ACC112 (cell line): ENCODE results near the gene MYLK2.

Source experiments
- H2AFZ ChIP-seq: fragments of 200-600 bp; sonication (generic); one replicate; pipeline ENCODE4 v1.6.0; 2017; ENCODE audit warnings: antibody characterized with exemption, low read length; ENCODE audit not compliant: unreplicated experiment
- H3K27ac ChIP-seq: fragments of 200-600 bp; sonication (generic); 2 replicates; pipeline ENCODE4 v1.5.1; 2014; ENCODE audit warnings: low read depth, mild to moderate bottlenecking, antibody characterized with exemption, low read length, moderate library complexity
- H3K27me3 ChIP-seq: fragments of 200-600 bp; sonication (generic); 2 replicates; pipeline ENCODE4 v1.6.1; 2014; ENCODE audit warnings: mild to moderate bottlenecking, antibody characterized with exemption, low read length, moderate library complexity, mixed read lengths; ENCODE audit not compliant: insufficient read depth
- H3K36me3 ChIP-seq: fragments of 200-600 bp; sonication (generic); 2 replicates; pipeline ENCODE4 v1.6.1; 2016; ENCODE audit warnings: mild to moderate bottlenecking, antibody characterized with exemption, low read length, moderate library complexity, mixed read lengths; ENCODE audit not compliant: insufficient read depth
- H3K4me1 ChIP-seq: fragments of 200-600 bp; sonication (generic); one replicate; pipeline ENCODE4 v1.6.1; 2016; ENCODE audit warnings: low read length, mixed read lengths; ENCODE audit not compliant: insufficient read depth, unreplicated experiment, control insufficient read depth
- H3K4me3 ChIP-seq: fragments of 200-600 bp; sonication (generic); 2 replicates; pipeline ENCODE4 v1.5.1; 2014; ENCODE audit warnings: mild to moderate bottlenecking, low read depth, low read length
- H3K79me2 ChIP-seq: fragments of 200-600 bp; sonication (generic); one replicate; pipeline ENCODE4 v1.6.0; 2016; ENCODE audit warnings: low read length; ENCODE audit not compliant: control insufficient read depth, unreplicated experiment, insufficient read depth

MYLK2 gene

GRCh38 chr20:31844737-31845299 is 25.7 kb downstream of the MYLK2 start:
- Histone ChIP-seq H3K79me2 (no peaks in the 10 kb centered on the region), H3K36me3 (no peaks in the 10 kb centered on the region), H3K27me3 (peaks cover 10% of the 10 kb centered on the region; the same call in 1 of the 2 replicates), H3K4me1 (peaks cover 34% of the 10 kb centered on the region), H2AFZ (no peak overlapping the region), H3K4me3 (no peak overlapping the region), H3K27ac (no peak overlapping the region)

- no peak within 1 kb of the TSS for H3K27ac ChIP-seq
- H3K4me3 ChIP-seq: no peak within 1 kb of the TSS
- peaks cover 34% of the 10 kb centered on the region for H3K4me1 ChIP-seq
Measured at GRCh38 chr20:31845300-31845863, 26.2 kb downstream of the MYLK2 start, which contains the start of gene FOXS1. Gene FOXS1, minus strand, starts transcription at chr20:31845604. Its CDS starts 62 bp downstream, at chr20:31845542.

GRCh38 chr20:31846793-31847138 is 27.6 kb downstream of the MYLK2 start:
- H3K4me3 ChIP-seq: no peak overlapping the region
- H3K27ac ChIP-seq: no peak overlapping the region
- H3K36me3 ChIP-seq: no peaks in the 10 kb centered on the region
- peaks cover 22% of the 10 kb centered on the region for H3K4me1 ChIP-seq
- H3K27me3 ChIP-seq: peaks cover 23% of the 10 kb centered on the region
- H3K79me2 ChIP-seq: no peaks in the 10 kb centered on the region
- H2AFZ ChIP-seq: no peak overlapping the region

More at GRCh38 chr20:31845300-31845863, 26.2 kb downstream of the MYLK2 start, which contains the start of gene FOXS1:
- Histone ChIP-seq H3K27me3 (peaks cover 16% of the 10 kb centered on the region; the same call in 1 of the 2 replicates), H2AFZ (no peak within 1 kb of the TSS), H3K79me2 (no peaks in the 10 kb centered on the region), H3K36me3 (no peaks in the 10 kb centered on the region)

- Histone ChIP-seq H3K4me3 (no peak overlapping the region), H3K27ac (no peak overlapping the region), H3K4me1 (peaks cover 7% of the 10 kb centered on the region), H3K36me3 (no peaks in the 10 kb centered on the region), H2AFZ (no peak overlapping the region), H3K79me2 (no peaks in the 10 kb centered on the region), H3K27me3 (peaks cover 23% of the 10 kb centered on the region)
Measured at GRCh38 chr20:31848088-31848999, 29.2 kb downstream of the MYLK2 start.

GRCh38 chr20:31849306-31849930 is 30.3 kb downstream of the MYLK2 start:
- Histone ChIP-seq H3K27ac (no peak overlapping the region), H3K4me1 (no peaks in the 10 kb centered on the region), H2AFZ (no peak overlapping the region), H3K27me3 (peaks cover 32% of the 10 kb centered on the region), H3K36me3 (no peaks in the 10 kb centered on the region), H3K4me3 (no peak overlapping the region), H3K79me2 (no peaks in the 10 kb centered on the region)

GRCh38 chr20:31851240-31851955 is 32.2 kb downstream of the MYLK2 start:
- Histone ChIP-seq H3K27me3 (peaks cover 48% of the 10 kb centered on the region), H3K79me2 (no peaks in the 10 kb centered on the region), H3K4me3 (no peak overlapping the region), H3K4me1 (no peaks in the 10 kb centered on the region), H3K36me3 (no peaks in the 10 kb centered on the region), H3K27ac (no peak overlapping the region), H2AFZ (no peak overlapping the region)

- Histone ChIP-seq H3K4me3 (no peak overlapping the region), H3K27ac (no peak overlapping the region), H3K79me2 (no peaks in the 10 kb centered on the region), H2AFZ (no peak overlapping the region), H3K36me3 (no peaks in the 10 kb centered on the region), H3K27me3 (peaks cover 66% of the 10 kb centered on the region), H3K4me1 (no peaks in the 10 kb centered on the region)
Measured at GRCh38 chr20:31853481-31853880, 34.3 kb downstream of the MYLK2 start.

GRCh38 chr20:31856516-31856915 is 37.4 kb downstream of the MYLK2 start:
- no peak overlapping the region for H2AFZ ChIP-seq
- peaks cover 73% of the 10 kb centered on the region for H3K27me3 ChIP-seq
- no peak overlapping the region for H3K27ac ChIP-seq
- H3K36me3 ChIP-seq: no peaks in the 10 kb centered on the region
- no peak overlapping the region for H3K4me3 ChIP-seq
- no peaks in the 10 kb centered on the region for H3K4me1 ChIP-seq
- no peaks in the 10 kb centered on the region for H3K79me2 ChIP-seq

GRCh38 chr20:31857861-31858759 is 39.0 kb downstream of the MYLK2 start:
- Histone ChIP-seq H3K27ac (no peak overlapping the region), H3K27me3 (peaks cover 82% of the 10 kb centered on the region), H3K4me3 (no peak overlapping the region), H3K36me3 (no peaks in the 10 kb centered on the region), H2AFZ (no peak overlapping the region), H3K79me2 (no peaks in the 10 kb centered on the region), H3K4me1 (no peaks in the 10 kb centered on the region)
